Smooth muscle cell (in vitro differentiated cells): ENCODE measurements around the gene LINC00305. TPM values are rescaled to one million over a fixed set of nuclear protein-coding genes. Genes with fewer than 3 reads are reported as not detected.

Experiments used
- DNase-seq: peaks from one replicate; lab custom pipeline; 2025; ENCODE audit not compliant: unreplicated experiment; lab: John Stamatoyannopoulos, UW
- H2AFZ ChIP-seq: fragments of 200-600 bp; sonication (generic); 2 replicates; pipeline ENCODE4 v1.6.0; 2016; ENCODE audit warnings: antibody characterized with exemption, low read depth, mild to moderate bottlenecking
- H3F3A ChIP-seq: fragments of 200-600 bp; sonication (generic); 2 replicates; pipeline ENCODE4 v1.6.0; 2017; ENCODE audit warnings: antibody characterized with exemption, low read depth
- H3K27ac ChIP-seq: fragments of 200-600 bp; sonication (generic); 2 replicates; pipeline ENCODE4 v1.5.1; 2016; ENCODE audit warnings: low read depth, mild to moderate bottlenecking
- H3K27me3 ChIP-seq: fragments of 200-600 bp; sonication (generic); 2 replicates; pipeline ENCODE4 v1.6.1; 2016; ENCODE audit warnings: low read depth, mild to moderate bottlenecking
- H3K36me3 ChIP-seq: fragments of 200-600 bp; sonication (generic); 2 replicates; pipeline ENCODE4 v1.5.1; 2016; ENCODE audit warnings: low read depth
- H3K4me1 ChIP-seq: fragments of 200-600 bp; sonication (generic); 2 replicates; pipeline ENCODE4 v1.5.1; 2016; ENCODE audit warnings: low read depth
- H3K4me2 ChIP-seq: fragments of 200-600 bp; sonication (generic); 2 replicates; pipeline ENCODE4 v1.6.0; 2016; ENCODE audit warnings: mild to moderate bottlenecking
- H3K4me3 ChIP-seq: fragments of 200-600 bp; sonication (generic); 2 replicates; pipeline ENCODE4 v1.5.1; 2016; ENCODE audit warnings: mild to moderate bottlenecking
- H3K79me2 ChIP-seq: fragments of 200-600 bp; sonication (generic); 2 replicates; pipeline ENCODE4 v1.6.0; 2016; ENCODE audit warnings: low read depth, mild to moderate bottlenecking
- H3K9ac ChIP-seq: fragments of 200-600 bp; sonication (generic); 2 replicates; pipeline ENCODE4 v1.6.0; 2016; ENCODE audit warnings: low read depth
- H3K9me3 ChIP-seq: fragments of 200-600 bp; sonication (generic); replicated peaks from 2 replicates; pipeline ENCODE4 v1.5.1; 2016; ENCODE audit warnings: low read depth
- H4K20me1 ChIP-seq: fragments of 200-600 bp; sonication (generic); 2 replicates; pipeline ENCODE4 v1.6.0; 2016; ENCODE audit warnings: low read depth
- CTCF ChIP-seq: fragments of 200-600 bp; sonication (generic); IDR thresholded peaks from 2 replicates; pipeline ENCODE4 v1.5.1; 2017; ENCODE audit warnings: borderline replicate concordance, mild to moderate bottlenecking, antibody characterized with exemption; ENCODE audit not compliant: insufficient read depth, poor library complexity, severe bottlenecking
- WGBS: methylation state at CpG from one replicate; pipeline ENCODE4 v1.1.7; 2016; ENCODE audit warnings: low lambda C conversion rate; 5-methylcytosine and 5-hydroxymethylcytosine counted together
- polyA plus RNA-seq: library from polyadenylated mRNA; unstranded; fragments of >200 nt; fragmentation: Nextera tagmentation; extraction: Ambion mirVana; gene quantifications from 2 replicates; pipeline ENCODE4 v1.2.1, GENCODE V29; 2016
- total RNA-seq: library from RNA; depleted of rRNA; stranded (reverse); fragments of >200 nt; gene quantifications from 2 replicates; pipeline ENCODE4 v1.2.3, GENCODE V29; 2014

The LINC00305 gene
- total and polyA plus RNA-seq, 2 experiments from 2014 or later = 0.97 TPM; not detected in 1

GRCh38 chr18:64037812-64038414 lies 111.0 kb downstream of the LINC00305 start:
- Histone ChIP-seq H3K4me3 (no peak overlapping the region), H3K36me3 (no peaks in the 10 kb centered on the region), H4K20me1 (no peaks in the 10 kb centered on the region), H3K4me1 (no peaks in the 10 kb centered on the region), H3K9ac (no peak overlapping the region), H3K27ac (no peak overlapping the region), H2AFZ (no peak overlapping the region), H3K4me2 (no peak overlapping the region), H3F3A (no peaks in the 10 kb centered on the region), H3K79me2 (no peaks in the 10 kb centered on the region), H3K9me3 (no peaks in the 10 kb centered on the region), H3K27me3 (no peaks in the 10 kb centered on the region)
- 13% methylated on average over 3 of the region's 3 CpGs for WGBS
- no peak for DNase-seq
- peak; percentile 65 for TF ChIP-seq CTCF

- Histone ChIP-seq H2AFZ (no peak overlapping the region), H3K4me1 (no peaks in the 10 kb centered on the region), H3K9ac (no peak overlapping the region), H3K9me3 (no peaks in the 10 kb centered on the region), H3F3A (no peaks in the 10 kb centered on the region), H3K36me3 (no peaks in the 10 kb centered on the region), H3K79me2 (no peaks in the 10 kb centered on the region), H3K27me3 (no peaks in the 10 kb centered on the region), H3K27ac (no peak overlapping the region), H3K4me3 (no peak overlapping the region), H3K4me2 (no peak overlapping the region), H4K20me1 (no peaks in the 10 kb centered on the region)
- WGBS = 53% methylated on average over 6 of the region's 6 CpGs
- no peak for DNase-seq
- TF ChIP-seq CTCF = no peak
These were observed 116.6 kb downstream of the LINC00305 start for GRCh38 chr18:64032312-64032711.

GRCh38 chr18:64031411-64031810 lies 117.5 kb downstream of the LINC00305 start:
- TF ChIP-seq CTCF = no peak
- Histone ChIP-seq H2AFZ (no peak overlapping the region), H3K27ac (no peak overlapping the region), H3K36me3 (no peaks in the 10 kb centered on the region), H3K9me3 (no peaks in the 10 kb centered on the region), H3K9ac (no peak overlapping the region), H3K79me2 (no peaks in the 10 kb centered on the region), H4K20me1 (no peaks in the 10 kb centered on the region), H3F3A (no peaks in the 10 kb centered on the region), H3K4me2 (no peak overlapping the region), H3K4me1 (no peaks in the 10 kb centered on the region), H3K27me3 (no peaks in the 10 kb centered on the region), H3K4me3 (no peak overlapping the region)
- 77% methylated on average over 3 of the region's 3 CpGs for WGBS
- DNase-seq = no peak

Other genes with a start within 250 kb of the LINC00305 start
- 0.31 TPM in 1 of 2 replicates, not detected in the other for gene SERPINB10, start 241.1 kb downstream of the LINC00305 start, total RNA-seq
- gene SERPINB10, start 241.1 kb downstream of the LINC00305 start, polyA plus RNA-seq = not detected in 2 replicates
- not detected in 2 replicates for gene HMSD, start 199.8 kb downstream of the LINC00305 start, total RNA-seq
- 0.26 and 0.64 TPM in 2 replicates for gene HMSD, start 199.8 kb downstream of the LINC00305 start, polyA plus RNA-seq
- gene SERPINB8, start 179.0 kb downstream of the LINC00305 start, total RNA-seq = 13.9 and 20.5 TPM in 2 replicates
- 12.0 and 15.9 TPM in 2 replicates for gene SERPINB8, start 179.0 kb downstream of the LINC00305 start, polyA plus RNA-seq